Fibroblast of the aortic adventitia (primary cell): Measurements from ENCODE around the gene SPSB3. TPM values are rescaled to one million over a fixed set of nuclear protein-coding genes. Genes with fewer than 3 reads are reported as not detected.

Experiments
- DNase-seq: peaks from one replicate; pipeline ENCODE4 v3.0.0-alpha.2; 2010; ENCODE audit warnings: low read depth
- H3K4me3 ChIP-seq: 2 replicates; pipeline ENCODE4 v1.5.1; 2011; ENCODE audit warnings: low read depth, mild to moderate bottlenecking, control low read depth, low read length, moderate library complexity
- CTCF ChIP-seq: IDR thresholded peaks from 2 replicates; pipeline ENCODE4 v1.5.1; 2011; ENCODE audit warnings: mild to moderate bottlenecking, low read length, control low read depth, inconsistent platforms; ENCODE audit not compliant: insufficient read depth
- small RNA-seq: library from RNA; depleted of rRNA; stranded (forward); fragments of <200 nt; gene quantifications from one replicate; pipeline ENCODE3, GENCODE V24; 2012
- total RNA-seq: library from RNA; depleted of rRNA; stranded (reverse); fragments of >200 nt; gene quantifications from 2 replicates; pipeline ENCODE4 v1.2.3, GENCODE V29; 2012; ENCODE audit warnings: low replicate concordance

SPSB3 gene
- total RNA-seq, 1 donor = 21.6 TPM

- DNase-seq = no peak
- no peak overlapping the region for H3K4me3 ChIP-seq
- TF ChIP-seq CTCF = no peak
These were observed 52.9 kb downstream of the SPSB3 start for GRCh38 chr16:1729445-1729844.

GRCh38 chr16:1729026-1729425 is 53.3 kb downstream of the SPSB3 start:
- no peak overlapping the region for H3K4me3 ChIP-seq
- no peak for DNase-seq
- TF ChIP-seq CTCF = no peak

- H3K4me3 ChIP-seq = no peak overlapping the region
- no peak for TF ChIP-seq CTCF
- DNase-seq = no peak
These were observed 54.4 kb downstream of the SPSB3 start for GRCh38 chr16:1727651-1728624.

Small RNA genes lying within 50 kb of the gene (small RNA-seq; reads per million reads assigned to genes)
- gene MIR3177 = not detected

Other genes with a start within 250 kb of the SPSB3 start
- gene TMEM204, start 248.9 kb downstream of the SPSB3 start, total RNA-seq = 5.0 and 22.1 TPM in 2 replicates
- gene IFT140, start 170.5 kb downstream of the SPSB3 start, total RNA-seq = 12.8 and 27.8 TPM in 2 replicates
- 9.9 and 12.1 TPM in 2 replicates for gene CRAMP1, start 170.2 kb downstream of the SPSB3 start, total RNA-seq
- 8.9 and 45.9 TPM in 2 replicates for gene JPT2, start 104.3 kb downstream of the SPSB3 start, total RNA-seq
- gene MAPK8IP3, start 76.4 kb downstream of the SPSB3 start, total RNA-seq = 27.3 and 45.8 TPM in 2 replicates
- gene NME3, start 11.0 kb downstream of the SPSB3 start, total RNA-seq = 27.1 and 30.3 TPM in 2 replicates
- 8.4 and 13.5 TPM in 2 replicates for gene EME2, start 9.8 kb downstream of the SPSB3 start, total RNA-seq
- 50.9 and 59.8 TPM in 2 replicates for gene MRPS34, start 9.4 kb downstream of the SPSB3 start, total RNA-seq
- gene NUBP2, start 389 bp upstream of the SPSB3 start, total RNA-seq = 21.8 and 44.6 TPM in 2 replicates
- 0.16 and 0.27 TPM in 2 replicates for gene IGFALS, start 11.1 kb upstream of the SPSB3 start, total RNA-seq
- gene HAGH, start 44.3 kb upstream of the SPSB3 start, total RNA-seq = 12.1 and 21.9 TPM in 2 replicates
- gene FAHD1, start 44.6 kb upstream of the SPSB3 start, total RNA-seq = 36.7 and 204 TPM in 2 replicates
- gene MEIOB, start 89.6 kb upstream of the SPSB3 start, total RNA-seq = 0.09 TPM in 1 of 2 replicates, not detected in the other
- gene HS3ST6, start 135.8 kb upstream of the SPSB3 start, total RNA-seq = not detected in 2 replicates
- 6.4 and 14.3 TPM in 2 replicates for gene MSRB1, start 160.6 kb upstream of the SPSB3 start, total RNA-seq
- gene RPL3L, start 172.1 kb upstream of the SPSB3 start, total RNA-seq = not detected in 2 replicates
- gene NDUFB10, start 177.0 kb upstream of the SPSB3 start, total RNA-seq = 56.1 and 105 TPM in 2 replicates
- gene RPS2, start 182.3 kb upstream of the SPSB3 start, total RNA-seq = 1,645 and 1,942 TPM in 2 replicates
- not detected in 2 replicates for gene RNF151, start 184.3 kb upstream of the SPSB3 start, total RNA-seq
- gene TBL3, start 189.5 kb upstream of the SPSB3 start, total RNA-seq = 22.7 and 31.8 TPM in 2 replicates
- gene NOXO1, start 198.9 kb upstream of the SPSB3 start, total RNA-seq = not detected in 2 replicates
- gene GFER, start 201.6 kb upstream of the SPSB3 start, total RNA-seq = 8.6 and 10.5 TPM in 2 replicates
- 0.98 and 1.4 TPM in 2 replicates for gene SYNGR3, start 207.4 kb upstream of the SPSB3 start, total RNA-seq
- 13.8 and 18.8 TPM in 2 replicates for gene ZNF598, start 227.2 kb upstream of the SPSB3 start, total RNA-seq
- 0.45 TPM in 1 of 2 replicates, not detected in the other for gene NPW, start 237.2 kb upstream of the SPSB3 start, total RNA-seq
- gene NHERF2, start 244.3 kb upstream of the SPSB3 start, total RNA-seq = 11.5 and 26.3 TPM in 2 replicates